GM19372 (cell line): ENCODE data around the gene KRTAP21-3.

Source experiments
- ATAC-seq: cut with Tn5 transposase; IDR thresholded peaks from one replicate; pipeline ENCODE4 v1.9.1; 2021; ENCODE audit warnings: mild to moderate bottlenecking, low read depth, moderate library complexity; ENCODE audit not compliant: unreplicated experiment

Gene KRTAP21-3

DNA sequence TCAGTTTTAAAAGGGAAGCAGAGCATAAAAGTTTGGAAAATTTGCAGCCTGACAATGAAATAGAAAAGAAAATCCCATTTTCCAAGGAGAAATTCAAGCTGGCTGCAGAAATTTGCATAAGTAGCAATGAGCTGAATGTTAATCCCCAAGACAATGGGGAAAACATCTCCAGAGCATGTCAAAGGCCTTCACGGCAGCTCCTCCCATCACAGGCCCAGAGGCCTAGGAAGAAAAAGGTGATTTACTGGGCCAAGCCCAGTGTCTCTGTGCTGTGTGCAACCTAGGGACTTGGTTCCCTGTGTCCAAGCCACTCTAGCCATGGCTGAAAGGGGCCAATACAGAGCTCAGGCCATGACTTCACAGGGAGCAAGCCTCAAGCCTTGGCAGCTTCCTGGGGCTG, 49.8 kb downstream of the KRTAP21-3 start:
- ATAC-seq, result no peak
